HG03175 (cell line): Measurements from ENCODE around the gene HHATL.

ENCODE experiments used
- ATAC-seq: cut with Tn5 transposase; IDR thresholded peaks from one replicate; pipeline ENCODE4 v1.9.1; 2021; ENCODE audit warnings: mild to moderate bottlenecking, moderate library complexity; ENCODE audit not compliant: unreplicated experiment

HHATL gene

GRCh38 chr3:42702066-42702951 lies at the start of gene HHATL:
Gene HHATL (minus strand): TSS chr3:42702798. CDS start chr3:42700826, 1,972 bp downstream.
- ATAC-seq = no peak

- ATAC-seq = no peak
Measured at GRCh38 chr3:42751609-42752008, 49.0 kb upstream of the HHATL start.

- ATAC-seq = no peak
Measured at GRCh38 chr3:42750834-42751233, 48.2 kb upstream of the HHATL start.

GRCh38 chr3:42749753-42750231 lies 47.2 kb upstream of the HHATL start:
- no peak for ATAC-seq

- ATAC-seq = no peak
Measured at GRCh38 chr3:42749025-42749752, 46.6 kb upstream of the HHATL start.

GRCh38 chr3:42747581-42747980 lies 45.0 kb upstream of the HHATL start:
- no peak for ATAC-seq

- ATAC-seq = no peak
Measured at GRCh38 chr3:42746455-42747450, 44.2 kb upstream of the HHATL start.

GRCh38 chr3:42745776-42746454 lies 43.3 kb upstream of the HHATL start:
- no peak for ATAC-seq

GRCh38 chr3:42745291-42745745 lies 42.7 kb upstream of the HHATL start:
- ATAC-seq = no peak

- no peak for ATAC-seq
Measured at GRCh38 chr3:42743204-42743995, 40.8 kb upstream of the HHATL start.

GRCh38 chr3:42742688-42743087 lies 40.1 kb upstream of the HHATL start:
- no peak for ATAC-seq

- no peak for ATAC-seq
Measured at GRCh38 chr3:42742259-42742658, 39.7 kb upstream of the HHATL start.

GRCh38 chr3:42741796-42742195 lies 39.2 kb upstream of the HHATL start:
- no peak for ATAC-seq

- no peak for ATAC-seq
Measured at GRCh38 chr3:42739401-42740158, 37.0 kb upstream of the HHATL start.

GRCh38 chr3:42736531-42736930 lies 33.9 kb upstream of the HHATL start:
- ATAC-seq = no peak

- ATAC-seq = no peak
Measured at GRCh38 chr3:42736081-42736480, 33.5 kb upstream of the HHATL start.

- ATAC-seq = no peak
Measured at GRCh38 chr3:42735615-42736014, 33.0 kb upstream of the HHATL start.

- ATAC-seq = no peak
Measured at GRCh38 chr3:42735019-42735418, 32.4 kb upstream of the HHATL start.
